HG03159 (cell line): ENCODE data around the gene BCO2.
A peak's percentile ranks its signal among the peaks of the same experiment; 100 is the strongest.
"Not testable (repeated sequence)": the region's sequence is repeated elsewhere in the genome, so short reads cannot be mapped to it uniquely, and the experiment has no call there.

Source experiments
- ATAC-seq: cut with Tn5 transposase; IDR thresholded peaks from one replicate; pipeline ENCODE4 v1.9.1; 2021; ENCODE audit warnings: mild to moderate bottlenecking, moderate library complexity; ENCODE audit not compliant: unreplicated experiment

BCO2 gene, protein sequence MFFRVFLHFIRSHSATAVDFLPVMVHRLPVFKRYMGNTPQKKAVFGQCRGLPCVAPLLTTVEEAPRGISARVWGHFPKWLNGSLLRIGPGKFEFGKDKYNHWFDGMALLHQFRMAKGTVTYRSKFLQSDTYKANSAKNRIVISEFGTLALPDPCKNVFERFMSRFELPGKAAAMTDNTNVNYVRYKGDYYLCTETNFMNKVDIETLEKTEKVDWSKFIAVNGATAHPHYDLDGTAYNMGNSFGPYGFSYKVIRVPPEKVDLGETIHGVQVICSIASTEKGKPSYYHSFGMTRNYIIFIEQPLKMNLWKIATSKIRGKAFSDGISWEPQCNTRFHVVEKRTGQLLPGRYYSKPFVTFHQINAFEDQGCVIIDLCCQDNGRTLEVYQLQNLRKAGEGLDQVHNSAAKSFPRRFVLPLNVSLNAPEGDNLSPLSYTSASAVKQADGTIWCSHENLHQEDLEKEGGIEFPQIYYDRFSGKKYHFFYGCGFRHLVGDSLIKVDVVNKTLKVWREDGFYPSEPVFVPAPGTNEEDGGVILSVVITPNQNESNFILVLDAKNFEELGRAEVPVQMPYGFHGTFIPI

GRCh38 chr11:112174789-112175598 is at the start of gene BCO2:
TSS of gene BCO2 (plus strand) at chr11:112175512. CDS start at chr11:112175602, 90 bp downstream.
- peak; percentile 62 for ATAC-seq

GRCh38 chr11:112127056-112127455 is 48.3 kb upstream of the BCO2 start:
- no peak for ATAC-seq

GRCh38 chr11:112128483-112129121 is 46.7 kb upstream of the BCO2 start:
- no peak for ATAC-seq

DNA sequence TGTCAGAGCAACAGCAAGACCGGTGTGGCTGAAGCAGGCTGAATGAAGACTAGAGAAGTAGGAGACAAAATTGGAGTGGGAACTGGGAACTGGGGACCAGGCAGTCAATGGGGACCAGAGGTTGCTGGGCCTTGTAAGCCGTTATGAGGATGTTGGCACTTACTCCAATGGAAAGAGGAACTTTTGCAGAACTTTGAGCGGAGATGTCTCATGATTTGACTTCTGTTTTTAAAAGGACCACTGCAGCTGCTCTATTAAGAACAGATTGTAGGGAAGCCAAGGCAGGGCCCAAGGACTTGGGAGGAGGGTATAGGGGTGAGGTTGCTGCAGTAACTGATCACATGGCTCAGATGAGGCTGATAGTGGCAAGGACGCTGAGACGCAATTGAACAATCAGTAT is 45.7 kb upstream of the BCO2 start:
- no peak for ATAC-seq

DNA sequence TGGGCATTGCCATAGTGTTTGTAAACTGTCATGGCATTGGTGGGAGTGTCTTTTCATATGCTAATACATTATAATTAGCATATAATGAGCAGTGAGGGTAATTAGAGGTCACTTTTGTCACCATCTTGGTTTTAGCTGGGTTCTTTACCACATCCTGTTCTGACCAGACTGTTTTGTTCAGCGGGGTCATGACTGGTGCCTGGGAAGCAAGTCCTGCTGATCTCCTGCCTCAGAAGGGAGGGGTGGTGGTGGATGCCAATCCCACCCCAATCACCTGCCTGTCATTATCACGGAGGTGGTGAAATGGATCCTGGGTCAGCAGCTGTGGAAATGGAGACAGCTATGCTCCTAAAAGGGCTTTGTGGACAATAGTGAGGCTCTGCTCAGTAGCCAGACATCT is 42.6 kb upstream of the BCO2 start:
- ATAC-seq, result no peak

GRCh38 chr11:112134473-112134872 is 40.8 kb upstream of the BCO2 start:
- no peak for ATAC-seq

GRCh38 chr11:112143597-112143996 is 31.7 kb upstream of the BCO2 start:
- ATAC-seq, result no peak

DNA sequence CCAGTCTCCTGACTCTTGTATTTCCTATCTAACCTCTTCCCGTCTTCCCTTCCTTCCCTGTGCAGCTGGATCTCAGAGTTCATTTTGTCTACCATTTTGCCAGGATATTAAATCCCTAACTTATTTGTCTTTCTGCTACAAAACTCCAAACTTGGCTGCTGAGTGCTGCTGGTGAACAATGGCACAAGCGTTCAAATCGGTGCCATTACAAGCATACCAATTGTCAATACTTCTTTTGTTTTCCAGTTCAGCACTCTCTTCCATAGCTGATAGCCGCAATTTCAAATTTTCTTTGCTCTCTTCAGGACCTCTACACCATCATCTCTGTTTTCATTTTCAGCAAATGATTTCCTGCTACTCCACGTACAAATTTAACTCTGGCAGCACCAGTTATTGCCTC is 24.8 kb upstream of the BCO2 start:
- ATAC-seq, result no peak

GRCh38 chr11:112156153-112156955 is 19.0 kb upstream of the BCO2 start:
- ATAC-seq, result no peak

DNA sequence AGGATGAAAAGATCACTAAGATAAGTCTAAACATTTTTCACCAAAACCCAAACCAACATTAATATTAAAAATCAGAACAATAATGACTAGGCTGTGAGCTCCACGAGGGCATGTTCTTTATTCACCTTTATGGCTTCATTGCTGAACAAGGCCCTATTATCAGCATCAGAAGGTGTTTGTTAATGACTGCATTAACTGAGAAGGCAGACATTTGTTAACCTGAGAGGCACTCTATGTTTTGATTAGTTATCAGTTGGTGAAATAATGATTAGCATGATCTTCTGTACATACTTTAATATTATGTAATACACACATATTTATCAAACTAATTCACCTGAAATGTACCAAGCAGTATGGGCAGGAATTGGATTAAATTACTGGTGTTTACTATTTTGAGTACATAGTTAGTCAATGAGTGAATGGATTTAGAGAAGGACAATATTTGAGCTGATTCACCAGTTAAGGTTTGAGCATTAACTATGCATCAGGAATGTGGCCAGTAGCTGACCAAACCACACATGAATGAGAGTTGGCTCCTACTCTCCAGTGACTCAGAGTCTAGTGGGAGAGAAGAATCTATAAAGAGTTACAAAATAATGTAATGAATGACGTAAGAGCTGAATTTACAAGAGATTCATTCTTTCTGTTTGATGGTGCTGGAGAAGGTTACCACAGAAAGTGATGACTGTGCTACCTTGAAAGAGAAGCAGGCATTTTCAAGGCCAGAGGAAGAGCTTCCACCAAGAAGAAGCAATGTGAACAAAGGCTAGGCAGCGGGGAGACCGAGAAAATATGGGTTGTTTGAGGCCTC is 18.2 kb upstream of the BCO2 start:
- no peak for ATAC-seq

DNA sequence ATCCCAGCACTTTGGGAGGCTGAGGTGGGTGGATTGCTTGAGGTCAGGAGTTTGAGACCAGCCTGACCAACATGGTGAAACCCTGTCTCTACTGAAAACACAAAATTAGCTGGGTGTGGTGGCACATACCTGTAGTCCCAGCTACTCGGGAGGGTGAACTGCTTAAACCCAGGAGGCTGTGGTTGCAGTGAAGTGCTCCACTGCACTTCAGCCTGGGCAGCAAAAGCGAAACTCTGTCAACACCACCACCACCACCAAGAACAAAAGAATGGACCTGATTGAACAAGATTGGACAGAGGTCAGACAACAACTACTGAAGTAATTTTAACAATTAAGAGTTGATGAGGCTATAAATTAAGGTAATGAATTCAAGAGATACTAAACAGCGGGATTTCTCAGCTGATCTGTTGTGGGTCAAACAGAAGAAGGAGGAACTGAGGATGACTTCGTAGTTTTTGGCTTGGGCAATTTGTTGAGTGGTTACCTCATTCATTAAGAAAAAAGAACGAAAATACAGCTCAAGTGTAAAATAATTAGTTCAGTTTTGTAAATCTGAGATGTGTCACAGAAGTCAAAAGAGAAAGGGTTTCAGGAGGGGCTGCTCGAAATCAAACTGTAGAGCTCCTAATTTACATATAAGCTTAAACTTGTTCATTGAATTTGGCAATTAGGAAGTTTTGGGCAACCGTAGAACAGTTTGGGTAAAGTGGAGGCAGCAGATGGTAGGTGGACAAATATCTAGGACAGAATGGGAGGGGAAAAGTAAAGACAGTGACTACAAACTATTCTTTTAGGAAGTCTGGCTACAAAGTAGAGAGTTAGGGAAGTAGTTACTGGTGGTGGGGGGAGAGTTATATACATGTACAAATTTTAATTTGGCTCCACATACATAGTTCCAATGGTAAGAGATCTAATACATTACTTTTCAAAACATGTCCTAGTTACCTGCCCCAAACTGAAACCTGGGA is 15.9 kb upstream of the BCO2 start:
- ATAC-seq, result no peak

- ATAC-seq, result no peak
Measured at GRCh38 chr11:112160091-112160848, 15.0 kb upstream of the BCO2 start.

DNA sequence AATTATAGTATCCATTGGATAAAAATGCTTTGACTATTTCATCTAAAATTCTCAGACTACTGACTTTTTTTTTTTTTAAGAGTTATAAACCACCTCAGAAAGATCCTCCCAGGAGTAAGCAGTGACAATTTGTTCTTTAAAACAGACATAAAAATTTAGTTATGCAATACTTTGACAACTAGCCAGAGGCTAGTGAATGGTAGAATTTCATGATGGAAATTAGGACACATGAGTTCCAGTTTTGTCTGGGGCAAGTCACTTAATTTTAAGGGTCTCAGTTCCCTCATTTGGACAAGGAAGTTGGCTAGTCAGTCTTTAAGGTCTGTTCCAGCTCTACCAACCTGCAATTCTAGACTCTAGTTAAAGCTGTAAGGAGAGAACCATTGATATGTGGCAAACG is 14.3 kb upstream of the BCO2 start:
- no peak for ATAC-seq

DNA sequence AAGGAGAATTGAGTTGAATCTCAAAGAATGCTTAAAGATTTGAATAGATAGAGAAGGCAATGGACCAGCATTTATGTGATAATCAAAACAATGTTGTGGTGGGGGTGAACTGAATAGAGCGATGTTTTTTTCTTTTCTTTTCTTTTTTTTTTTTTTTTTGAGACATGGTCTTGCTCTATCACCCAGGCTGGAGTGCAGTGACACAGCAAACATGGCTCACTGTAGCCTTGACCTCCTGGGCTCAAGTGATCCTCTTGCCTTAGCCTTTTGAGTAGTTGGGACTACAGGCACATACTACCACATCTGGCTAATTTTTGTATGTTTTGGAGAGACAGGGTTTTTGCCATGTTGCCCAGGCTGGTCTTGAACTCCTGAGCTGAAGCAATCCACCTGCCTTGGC is 13.1 kb upstream of the BCO2 start:
- not testable (repeated sequence) for ATAC-seq

GRCh38 chr11:112162761-112163546 is 12.4 kb upstream of the BCO2 start:
- no peak for ATAC-seq

DNA sequence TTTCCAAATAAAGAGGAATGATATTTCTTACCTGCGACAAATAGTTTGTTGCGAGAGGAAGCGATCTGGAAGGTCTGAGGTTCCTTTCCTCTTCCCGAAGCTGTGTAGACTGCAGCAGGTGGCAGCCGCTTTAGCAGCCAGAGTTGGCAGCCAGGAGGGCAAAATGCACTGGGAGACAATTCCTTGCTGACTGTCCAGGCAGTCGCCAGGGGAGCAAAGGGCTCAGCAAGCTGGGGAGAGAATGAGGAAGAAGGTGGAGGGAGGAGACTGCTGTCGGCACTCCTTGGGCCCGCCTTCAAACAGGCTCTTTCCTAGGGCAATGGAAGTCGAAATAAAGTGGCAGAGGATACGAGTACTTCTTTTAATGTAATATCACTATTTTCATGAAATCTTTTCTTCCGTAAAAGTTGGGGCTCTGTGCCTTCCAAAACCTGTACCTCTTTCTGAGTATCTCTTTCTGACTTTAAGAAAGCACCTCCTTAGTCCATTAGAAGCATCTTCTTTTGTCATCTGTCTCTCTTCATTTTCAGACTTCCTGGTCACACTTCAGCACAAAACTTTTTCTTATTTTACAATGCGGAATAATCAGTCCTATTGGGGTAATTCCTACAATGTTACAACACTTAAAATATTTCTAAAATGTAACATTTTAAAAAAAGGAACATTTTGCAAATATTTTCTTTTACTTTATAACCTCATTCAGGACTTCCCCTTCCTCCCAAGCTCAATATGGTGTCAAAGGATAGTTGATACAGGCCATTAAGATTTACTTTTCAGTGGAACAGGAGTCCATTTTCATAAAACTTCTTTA is 11.2 kb upstream of the BCO2 start, which contains the start of gene IL18:
Gene IL18 (minus strand): TSS at position 220 of the 811 bp plus-strand sequence. CDS start 9,041 bp downstream, outside the sequence.
- ATAC-seq, result no peak
